ENCODE data around the gene VTI1A.
"Not testable (repeated sequence)": the region's sequence is repeated elsewhere in the genome, so short reads cannot be mapped to it uniquely, and the experiment has no call there.

VTI1A gene

GRCh38 chr10:112716924-112717413 is 270.0 kb downstream of the VTI1A start:
- H3K27ac ChIP-seq (ENCODE audit: low read length), result no peak overlapping the region

GRCh38 chr10:112720178-112720577 is 273.2 kb downstream of the VTI1A start:
- peaks cover 24% of the 10 kb centered on the region for H3K4me1 ChIP-seq (ENCODE audit: insufficient read depth, low read length)
- no peak overlapping the region for H3K9ac ChIP-seq (ENCODE audit: low read depth, low read length)
- H3K9me3 ChIP-seq (ENCODE audit: insufficient read depth, low read depth, low read length), result no peaks in the 10 kb centered on the region
- no peak overlapping the region for H3K27ac ChIP-seq (ENCODE audit: low read length)
- no peak overlapping the region for H3K4me3 ChIP-seq (ENCODE audit: low read length)
- H3K27me3 ChIP-seq (ENCODE audit: insufficient read depth, low read length), result no peaks in the 10 kb centered on the region
- H3K36me3 ChIP-seq (ENCODE audit: insufficient read depth, low read depth, low read length), result no peaks in the 10 kb centered on the region

More at GRCh38 chr10:112716924-112717413, 270.0 kb downstream of the VTI1A start:
- Histone ChIP-seq H3K4me1 (ENCODE audit: insufficient read depth, low read length) (peaks cover 26% of the 10 kb centered on the region), H3K27me3 (ENCODE audit: insufficient read depth, low read length) (no peaks in the 10 kb centered on the region), H3K4me3 (ENCODE audit: low read length) (no peak overlapping the region), H3K9ac (ENCODE audit: low read depth, low read length) (no peak overlapping the region), H3K9me3 (ENCODE audit: insufficient read depth, low read depth, low read length) (no peaks in the 10 kb centered on the region), H3K36me3 (ENCODE audit: insufficient read depth, low read depth, low read length) (no peaks in the 10 kb centered on the region)

- Histone ChIP-seq H3K27me3 (ENCODE audit: insufficient read depth, low read length) (no peaks in the 10 kb centered on the region), H3K4me3 (ENCODE audit: low read length) (no peak overlapping the region), H3K27ac (ENCODE audit: low read length) (no peak overlapping the region), H3K9me3 (ENCODE audit: insufficient read depth, low read depth, low read length) (no peaks in the 10 kb centered on the region), H3K9ac (ENCODE audit: low read depth, low read length) (no peak overlapping the region), H3K4me1 (ENCODE audit: insufficient read depth, low read length) (peaks cover 24% of the 10 kb centered on the region), H3K36me3 (ENCODE audit: insufficient read depth, low read depth, low read length) (no peaks in the 10 kb centered on the region)
These were observed 274.2 kb downstream of the VTI1A start for GRCh38 chr10:112721080-112721698.

GRCh38 chr10:112722758-112723157 is 275.7 kb downstream of the VTI1A start:
- no peak overlapping the region for H3K4me3 ChIP-seq (ENCODE audit: low read length)

GRCh38 chr10:112723876-112724275 is 276.9 kb downstream of the VTI1A start:
- Histone ChIP-seq H3K4me3 (ENCODE audit: low read length) (no peak overlapping the region), H3K9ac (ENCODE audit: low read depth, low read length) (no peak overlapping the region), H3K27me3 (ENCODE audit: insufficient read depth, low read length) (no peaks in the 10 kb centered on the region), H3K4me1 (ENCODE audit: insufficient read depth, low read length) (peaks cover 25% of the 10 kb centered on the region), H3K36me3 (ENCODE audit: insufficient read depth, low read depth, low read length) (no peaks in the 10 kb centered on the region), H3K9me3 (ENCODE audit: insufficient read depth, low read depth, low read length) (no peaks in the 10 kb centered on the region), H3K27ac (ENCODE audit: low read length) (no peak overlapping the region)

More at GRCh38 chr10:112722758-112723157, 275.7 kb downstream of the VTI1A start:
- no peak overlapping the region for H3K9ac ChIP-seq (ENCODE audit: low read depth, low read length)
- no peaks in the 10 kb centered on the region for H3K36me3 ChIP-seq (ENCODE audit: insufficient read depth, low read depth, low read length)
- no peak overlapping the region for H3K27ac ChIP-seq (ENCODE audit: low read length)
- H3K27me3 ChIP-seq (ENCODE audit: insufficient read depth, low read length), result no peaks in the 10 kb centered on the region
- H3K9me3 ChIP-seq (ENCODE audit: insufficient read depth, low read depth, low read length), result no peaks in the 10 kb centered on the region
- peaks cover 23% of the 10 kb centered on the region for H3K4me1 ChIP-seq (ENCODE audit: insufficient read depth, low read length)

GRCh38 chr10:112724404-112724991 is 277.5 kb downstream of the VTI1A start:
- Histone ChIP-seq H3K27ac (ENCODE audit: low read length) (no peak overlapping the region), H3K9me3 (ENCODE audit: insufficient read depth, low read depth, low read length) (no peaks in the 10 kb centered on the region), H3K4me1 (ENCODE audit: insufficient read depth, low read length) (peaks cover 21% of the 10 kb centered on the region; the same call in 1 of the 2 replicates), H3K27me3 (ENCODE audit: insufficient read depth, low read length) (no peaks in the 10 kb centered on the region), H3K4me3 (ENCODE audit: low read length) (no peak overlapping the region), H3K36me3 (ENCODE audit: insufficient read depth, low read depth, low read length) (no peaks in the 10 kb centered on the region), H3K9ac (ENCODE audit: low read depth, low read length) (no peak overlapping the region; the same call in 1 of the 2 replicates)

- H3K4me3 ChIP-seq (ENCODE audit: low read length), result no peak overlapping the region
- peaks cover 34% of the 10 kb centered on the region for H3K4me1 ChIP-seq (ENCODE audit: insufficient read depth, low read length)
- no peak overlapping the region for H3K27ac ChIP-seq (ENCODE audit: low read length)
- H3K9ac ChIP-seq (ENCODE audit: low read depth, low read length), result no peak overlapping the region; the same call in 1 of the 2 replicates
- H3K27me3 ChIP-seq (ENCODE audit: insufficient read depth, low read length), result no peaks in the 10 kb centered on the region
- no peaks in the 10 kb centered on the region for H3K9me3 ChIP-seq (ENCODE audit: insufficient read depth, low read depth, low read length)
- H3K36me3 ChIP-seq (ENCODE audit: insufficient read depth, low read depth, low read length), result no peaks in the 10 kb centered on the region
These were observed 281.3 kb downstream of the VTI1A start for GRCh38 chr10:112728118-112728883.

GRCh38 chr10:112728997-112729396 is 282.0 kb downstream of the VTI1A start:
- Histone ChIP-seq H3K36me3 (ENCODE audit: insufficient read depth, low read depth, low read length) (no peaks in the 10 kb centered on the region), H3K9ac (ENCODE audit: low read depth, low read length) (no peak overlapping the region), H3K4me3 (ENCODE audit: low read length) (no peak overlapping the region), H3K4me1 (ENCODE audit: insufficient read depth, low read length) (peaks cover 35% of the 10 kb centered on the region), H3K27me3 (ENCODE audit: insufficient read depth, low read length) (no peaks in the 10 kb centered on the region), H3K9me3 (ENCODE audit: insufficient read depth, low read depth, low read length) (no peaks in the 10 kb centered on the region), H3K27ac (ENCODE audit: low read length) (no peak overlapping the region)

GRCh38 chr10:112731450-112731849 is 284.4 kb downstream of the VTI1A start:
- H3K36me3 ChIP-seq (ENCODE audit: insufficient read depth, low read depth, low read length); H3K9me3 ChIP-seq (ENCODE audit: insufficient read depth, low read depth, low read length); H3K4me3 ChIP-seq (ENCODE audit: low read length); H3K27me3 ChIP-seq (ENCODE audit: insufficient read depth, low read length); H3K27ac ChIP-seq (ENCODE audit: low read length); H3K9ac ChIP-seq (ENCODE audit: low read depth, low read length): not testable (repeated sequence)
- H3K4me1 ChIP-seq (ENCODE audit: insufficient read depth, low read length), result peaks cover 35% of the 10 kb centered on the region

GRCh38 chr10:112732277-112732921 is 285.4 kb downstream of the VTI1A start:
- peak overlapping the region; percentile 50; the same call in 1 of the 2 replicates for H3K9ac ChIP-seq (ENCODE audit: low read depth, low read length)
- H3K4me1 ChIP-seq (ENCODE audit: insufficient read depth, low read length), result peaks cover 35% of the 10 kb centered on the region
- no peaks in the 10 kb centered on the region for H3K27me3 ChIP-seq (ENCODE audit: insufficient read depth, low read length)
- H3K4me3 ChIP-seq (ENCODE audit: low read length), result peak overlapping the region; percentile 47; the same call in 1 of the 2 replicates
- H3K36me3 ChIP-seq (ENCODE audit: insufficient read depth, low read depth, low read length), result no peaks in the 10 kb centered on the region
- no peaks in the 10 kb centered on the region for H3K9me3 ChIP-seq (ENCODE audit: insufficient read depth, low read depth, low read length)
- peak overlapping the region; percentile 34 for H3K27ac ChIP-seq (ENCODE audit: low read length)

GRCh38 chr10:112735041-112735695 is 288.2 kb downstream of the VTI1A start:
- Histone ChIP-seq H3K9me3 (ENCODE audit: insufficient read depth, low read depth, low read length) (no peaks in the 10 kb centered on the region), H3K27me3 (ENCODE audit: insufficient read depth, low read length) (no peaks in the 10 kb centered on the region), H3K4me3 (ENCODE audit: low read length) (no peak overlapping the region), H3K27ac (ENCODE audit: low read length) (no peak overlapping the region), H3K36me3 (ENCODE audit: insufficient read depth, low read depth, low read length) (no peaks in the 10 kb centered on the region), H3K9ac (ENCODE audit: low read depth, low read length) (no peak overlapping the region), H3K4me1 (ENCODE audit: insufficient read depth, low read length) (peaks cover 21% of the 10 kb centered on the region)

All from iPS-20b (cell line).